DOHH2 (cell line): ENCODE results near the gene SDC1.

Experiments used
- EZH2phosphoT487 ChIP-seq: fragments of 200-600 bp; sonication (generic); IDR thresholded peaks from 2 replicates; pipeline ENCODE4 v1.6.1; 2017; ENCODE audit warnings: borderline replicate concordance, mild to moderate bottlenecking, antibody characterized with exemption, low read length, moderate library complexity, mixed read lengths
- TF ChIP-seq, protein P1 (sequence below): fragments of 200-600 bp; sonication (generic); IDR thresholded peaks from one replicate; pipeline ENCODE4 v1.5.1; 2014; ENCODE audit warnings: antibody characterized with exemption, mild to moderate bottlenecking, low read depth, low read length; ENCODE audit not compliant: poor library complexity, severe bottlenecking

DNA sequence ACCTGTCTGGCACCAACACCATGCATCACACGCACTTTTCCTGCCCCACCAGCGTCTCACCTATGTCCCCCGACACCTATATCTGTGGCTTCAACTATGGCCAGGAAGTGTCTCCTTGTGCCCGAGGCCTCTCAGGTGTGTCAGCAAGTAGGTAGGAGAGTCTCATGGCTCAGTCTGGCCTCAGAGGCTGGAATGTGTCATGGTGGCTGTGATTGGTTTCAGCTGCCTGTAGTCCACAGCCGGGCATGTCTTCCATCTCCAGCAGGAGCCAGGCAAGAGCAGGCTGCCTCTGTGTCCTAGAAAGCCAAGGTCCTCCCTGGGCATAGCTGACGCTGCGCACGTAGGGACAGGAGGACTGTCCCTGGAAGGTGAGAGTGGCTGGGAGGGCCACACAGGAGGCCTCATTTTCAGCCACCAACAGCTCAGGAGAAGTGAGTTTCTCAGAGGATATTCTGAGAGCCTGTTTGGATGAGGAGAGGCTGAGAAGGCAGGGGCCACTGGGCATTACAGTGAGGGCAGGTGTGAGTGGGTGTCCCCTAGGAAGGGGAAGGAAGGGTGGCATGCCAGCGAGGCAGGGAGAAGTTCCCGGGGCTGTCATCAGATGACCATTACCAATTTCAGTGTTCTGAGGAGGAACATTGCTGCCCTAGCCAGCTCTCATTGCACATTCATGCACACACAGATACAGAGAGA is 47.2 kb downstream of the SDC1 start:
- TF ChIP-seq, protein P1, sequence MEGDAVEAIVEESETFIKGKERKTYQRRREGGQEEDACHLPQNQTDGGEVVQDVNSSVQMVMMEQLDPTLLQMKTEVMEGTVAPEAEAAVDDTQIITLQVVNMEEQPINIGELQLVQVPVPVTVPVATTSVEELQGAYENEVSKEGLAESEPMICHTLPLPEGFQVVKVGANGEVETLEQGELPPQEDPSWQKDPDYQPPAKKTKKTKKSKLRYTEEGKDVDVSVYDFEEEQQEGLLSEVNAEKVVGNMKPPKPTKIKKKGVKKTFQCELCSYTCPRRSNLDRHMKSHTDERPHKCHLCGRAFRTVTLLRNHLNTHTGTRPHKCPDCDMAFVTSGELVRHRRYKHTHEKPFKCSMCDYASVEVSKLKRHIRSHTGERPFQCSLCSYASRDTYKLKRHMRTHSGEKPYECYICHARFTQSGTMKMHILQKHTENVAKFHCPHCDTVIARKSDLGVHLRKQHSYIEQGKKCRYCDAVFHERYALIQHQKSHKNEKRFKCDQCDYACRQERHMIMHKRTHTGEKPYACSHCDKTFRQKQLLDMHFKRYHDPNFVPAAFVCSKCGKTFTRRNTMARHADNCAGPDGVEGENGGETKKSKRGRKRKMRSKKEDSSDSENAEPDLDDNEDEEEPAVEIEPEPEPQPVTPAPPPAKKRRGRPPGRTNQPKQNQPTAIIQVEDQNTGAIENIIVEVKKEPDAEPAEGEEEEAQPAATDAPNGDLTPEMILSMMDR = no peak
- TF ChIP-seq EZH2phosphoT487 = no peak
